Upper lobe of left lung (tissue), 6 donors: Measurements from ENCODE around the gene AOAH. TPM values are rescaled to one million over a fixed set of nuclear protein-coding genes. Genes with fewer than 3 reads are reported as not detected.

Experiments used
- ATAC-seq, 2 donors: fragments of 200-7000 bp; cut with Tn5 transposase; one replicate each; pipeline ENCODE4 v1.9.1; 2022; ENCODE audit warnings: mild to moderate bottlenecking in 2 of 2, moderate library complexity in 2 of 2; ENCODE audit not compliant: low FRiP score in 2 of 2
- DNase-seq, 2 donors: peaks; one replicate each; pipeline ENCODE4 v3.0.0-alpha.2; 2019 to 2020
- H3K27ac ChIP-seq, 4 donors: fragments of 200-600 bp; sonication (generic); one replicate each; pipeline ENCODE4 v1.5.1; 2016 to 2019
- H3K27me3 ChIP-seq, 4 donors: fragments of 200-600 bp; sonication (generic); one replicate each; pipeline ENCODE4 v1.5.1; 2017 to 2019
- H3K36me3 ChIP-seq, 4 donors: fragments of 200-600 bp; sonication (generic); one replicate each; pipeline ENCODE4 v1.5.1; 2016 to 2019
- H3K4me1 ChIP-seq, 4 donors: fragments of 200-600 bp; sonication (generic); one replicate each; pipeline ENCODE4 v1.5.1; 2018 to 2019
- H3K4me3 ChIP-seq, 4 donors: fragments of 200-600 bp; sonication (generic); one replicate each; pipeline ENCODE4 v1.5.1; 2017 to 2019; ENCODE audit warnings: mild to moderate bottlenecking in 2 of 4, moderate library complexity in 1 of 4
- H3K9me3 ChIP-seq, 4 donors: fragments of 200-600 bp; sonication (generic); one replicate each; pipeline ENCODE4 v1.5.1; 2018 to 2019
- CTCF ChIP-seq, 6 experiments: fragments of 450-650 bp in 4 of 6; fragments of 200-600 bp in 2 of 6; sonication (generic) in 2 of 6; IDR thresholded peaks; one replicate each; pipeline ENCODE4 v1.5.1; 2016 to 2019; ENCODE audit warnings: antibody characterized with exemption in 6 of 6
- EP300 ChIP-seq, 4 donors: sonication (generic); formaldehyde crosslinking; IDR thresholded peaks; one replicate each; pipeline ENCODE4 v1.5.1; 2017; ENCODE audit warnings: antibody characterized with exemption in 4 of 4, control low read depth in 2 of 4
- POLR2A ChIP-seq, 4 donors: fragments of 450-650 bp; IDR thresholded peaks; one replicate each; pipeline ENCODE4 v1.5.1; 2016 to 2017; ENCODE audit warnings: antibody characterized with exemption in 4 of 4, mild to moderate bottlenecking in 2 of 4
- POLR2AphosphoS5 ChIP-seq, 2 donors: sonication (generic); formaldehyde crosslinking; IDR thresholded peaks; one replicate each; pipeline ENCODE4 v1.5.1; 2017; ENCODE audit warnings: antibody characterized with exemption in 2 of 2
- WGBS, 2 donors: methylation state at CpG; one replicate each; pipeline ENCODE4 v1.1.5; 2017 to 2018; 5-methylcytosine and 5-hydroxymethylcytosine counted together
- total RNA-seq, 6 donors: library from RNA; depleted of rRNA in 4 of 6; stranded (reverse); fragments of >200 nt in 4 of 6; gene quantifications; one replicate each; pipeline versions ENCODE4 v1.1.0 to v1.2.1, GENCODE V29; 2016 to 2021
- donor health status: DM: no; HTN: no; CAD: no; lungs with moderate emphysema.
- donor health status: DM: no; HTN: yes; CAD: no; lungs with severe emphysema.

Gene AOAH
- total RNA-seq, 6 donors from 2014 or later = 18.5 to 36.8 (median 25.7) TPM

- Histone ChIP-seq H3K27ac (peak overlapping the region in 1 of 4 donors; percentile 47), H3K27me3 (no peaks in the 10 kb centered on the region), H3K36me3 (no peaks in the 10 kb centered on the region), H3K4me1 (peaks cover 4 to 10% (median 7%) of the 10 kb centered on the region in 4 donors), H3K9me3 (no peaks in the 10 kb centered on the region), H3K4me3 (no peak overlapping the region)
- DNase-seq (no peak), ATAC-seq (peak in 1 of 2 donors; percentile 34)
- 70 to 76% methylated on average over 2 of the region's 2 CpGs for WGBS, 2 donors
- peak in 1 of 2 donors; percentile 19 for TF ChIP-seq POLR2AphosphoS5 (IDR thresholded peaks at IDR 0.05)
- TF ChIP-seq CTCF (IDR thresholded peaks at IDR 0.05) = no peak
- TF ChIP-seq EP300 (IDR thresholded peaks at IDR 0.05) = no peak
- no peak for TF ChIP-seq POLR2A (IDR thresholded peaks at IDR 0.05)
Observed at GRCh38 chr7:36749282-36749960, 25.1 kb upstream of the AOAH start.

GRCh38 chr7:36748017-36748487 lies 23.8 kb upstream of the AOAH start:
- no peak for DNase-seq
- Histone ChIP-seq H3K27me3 (no peaks in the 10 kb centered on the region), H3K27ac (no peak overlapping the region), H3K36me3 (no peaks in the 10 kb centered on the region), H3K4me3 (no peak overlapping the region), H3K9me3 (no peaks in the 10 kb centered on the region), H3K4me1 (peaks cover 4 to 10% (median 7%) of the 10 kb centered on the region in 4 donors)
- 71 to 79% methylated on average over 7 of the region's 7 CpGs for WGBS, 2 donors
- TF ChIP-seq EP300 (IDR thresholded peaks at IDR 0.05) = no peak
- TF ChIP-seq POLR2AphosphoS5 (IDR thresholded peaks at IDR 0.05) = no peak
- no peak for TF ChIP-seq CTCF (IDR thresholded peaks at IDR 0.05)
- no peak for TF ChIP-seq POLR2A (IDR thresholded peaks at IDR 0.05)
- no peak for ATAC-seq

- Histone ChIP-seq H3K4me1 (peaks cover 4 to 10% (median 7%) of the 10 kb centered on the region in 4 donors), H3K4me3 (no peak overlapping the region), H3K27ac (no peak overlapping the region), H3K27me3 (no peaks in the 10 kb centered on the region), H3K36me3 (no peaks in the 10 kb centered on the region), H3K9me3 (no peaks in the 10 kb centered on the region)
- WGBS, 2 donors = 63 to 71% methylated on average over 4 of the region's 4 CpGs
- no peak for DNase-seq
- TF ChIP-seq CTCF (IDR thresholded peaks at IDR 0.05) = no peak
- TF ChIP-seq EP300 (IDR thresholded peaks at IDR 0.05) = no peak
- no peak for TF ChIP-seq POLR2A (IDR thresholded peaks at IDR 0.05)
- TF ChIP-seq POLR2AphosphoS5 (IDR thresholded peaks at IDR 0.05) = no peak
- ATAC-seq = peak in 1 of 2 donors; percentile 45
Observed at GRCh38 chr7:36747280-36748016, 23.2 kb upstream of the AOAH start.

- Histone ChIP-seq H3K4me3 (no peak overlapping the region), H3K9me3 (no peaks in the 10 kb centered on the region), H3K4me1 (peaks cover 4 to 10% (median 7%) of the 10 kb centered on the region in 4 donors), H3K27ac (no peak overlapping the region), H3K36me3 (no peaks in the 10 kb centered on the region), H3K27me3 (no peaks in the 10 kb centered on the region)
- 48 to 90% methylated on average over 1 to 5 of the region's 5 CpGs for WGBS, 2 donors
- peak in 1 of 2 donors; percentile 53 for DNase-seq
- ATAC-seq = peak; percentile 54 to 80
- no peak for TF ChIP-seq CTCF (IDR thresholded peaks at IDR 0.05)
- no peak for TF ChIP-seq POLR2AphosphoS5 (IDR thresholded peaks at IDR 0.05)
- TF ChIP-seq POLR2A (IDR thresholded peaks at IDR 0.05) = no peak
- TF ChIP-seq EP300 (IDR thresholded peaks at IDR 0.05) = no peak
Observed at GRCh38 chr7:36746347-36746746, 22.1 kb upstream of the AOAH start.
